GM21360 (cell line): ENCODE results near the gene ATG4B.
"Not testable (repeated sequence)": the region's sequence is repeated elsewhere in the genome, so short reads cannot be mapped to it uniquely, and the experiment has no call there.

Experiments used
- ATAC-seq: cut with Tn5 transposase; IDR thresholded peaks from one replicate; pipeline ENCODE4 v1.9.1; 2021; ENCODE audit warnings: mild to moderate bottlenecking, moderate library complexity; ENCODE audit not compliant: unreplicated experiment

The ATG4B gene

GRCh38 chr2:241660593-241661213 is 23.2 kb downstream of the ATG4B start:
- no peak for ATAC-seq

- ATAC-seq = not testable (repeated sequence)
Measured at GRCh38 chr2:241662731-241663130, 25.2 kb downstream of the ATG4B start.

- no peak for ATAC-seq
Measured at GRCh38 chr2:241665731-241666440, 28.4 kb downstream of the ATG4B start.

- ATAC-seq = no peak
Measured at GRCh38 chr2:241666627-241667400, 29.3 kb downstream of the ATG4B start.

GRCh38 chr2:241668354-241668753 is 30.9 kb downstream of the ATG4B start:
- ATAC-seq = no peak

GRCh38 chr2:241668839-241669238 is 31.3 kb downstream of the ATG4B start:
- ATAC-seq = no peak

- no peak for ATAC-seq
Measured at GRCh38 chr2:241670333-241671110, 33.0 kb downstream of the ATG4B start.

GRCh38 chr2:241671457-241672240 is 34.2 kb downstream of the ATG4B start:
- no peak for ATAC-seq

- ATAC-seq = no peak
Measured at GRCh38 chr2:241672243-241673188, 35.0 kb downstream of the ATG4B start.

GRCh38 chr2:241673189-241673663 is 35.7 kb downstream of the ATG4B start:
- no peak for ATAC-seq

GRCh38 chr2:241673797-241674725 is 36.6 kb downstream of the ATG4B start:
- ATAC-seq = no peak

GRCh38 chr2:241675885-241676284 is 38.4 kb downstream of the ATG4B start:
- no peak for ATAC-seq

GRCh38 chr2:241676665-241677064 is 39.2 kb downstream of the ATG4B start:
- no peak for ATAC-seq

GRCh38 chr2:241677392-241677791 is 39.9 kb downstream of the ATG4B start:
- no peak for ATAC-seq

GRCh38 chr2:241678307-241678706 is 40.8 kb downstream of the ATG4B start:
- ATAC-seq = no peak

GRCh38 chr2:241678784-241679540 is 41.5 kb downstream of the ATG4B start:
- ATAC-seq = no peak

GRCh38 chr2:241680044-241680443 is 42.6 kb downstream of the ATG4B start:
- no peak for ATAC-seq
